ENCODE measurements around the gene BICRA. TPM values are rescaled to one million over a fixed set of nuclear protein-coding genes. Genes with fewer than 3 reads are reported as not detected.

The BICRA gene
- total and polyA plus RNA-seq, 2 of the 4 experiments (the other 2 are of a cell fraction): 1.8 to 3.5 TPM

DNA sequence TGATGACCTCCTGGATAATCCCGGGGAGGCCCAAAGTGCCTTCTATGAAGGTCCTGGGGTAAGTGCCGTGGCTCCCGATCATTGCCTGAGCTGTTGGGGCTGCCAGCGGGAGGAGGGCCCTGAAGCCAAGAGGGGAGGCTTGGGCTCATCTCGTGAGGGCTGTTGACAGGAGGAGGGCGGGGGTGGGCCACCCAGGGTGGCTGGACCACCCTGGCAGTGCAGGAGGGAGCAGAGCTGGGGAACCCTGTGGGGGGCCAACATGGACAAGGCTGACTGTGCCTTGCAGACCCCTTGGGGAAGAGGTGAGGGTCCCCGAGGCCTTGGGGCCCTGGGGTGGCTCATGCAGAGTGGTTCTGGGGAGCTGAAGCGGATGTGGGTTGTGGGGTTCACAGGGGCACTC lies 66.9 kb downstream of the BICRA start:
- Histone ChIP-seq H3K36me3 (ENCODE audit: control insufficient read depth, insufficient read depth, low read length) (peaks cover 64% of the 10 kb centered on the region), H4K91ac (ENCODE audit: insufficient read depth, low read depth, low read length) (no peak overlapping the region), H3K23ac (ENCODE audit: low read depth, low read length) (no peak overlapping the region), H4K5ac (ENCODE audit: low read depth, low read length) (no peak overlapping the region), H3K27ac (ENCODE audit: insufficient read depth, low read length) (no peak overlapping the region), H2BK15ac (ENCODE audit: low read depth, low read length) (no peak overlapping the region), H3K79me1 (ENCODE audit: low read depth in 1 of 2, low read length in 2 of 2) (peaks cover 14 to 50% of the 10 kb centered on the region in 2 experiments), H3K27me3 (ENCODE audit: control insufficient read depth, insufficient read depth, low read length) (no peaks in the 10 kb centered on the region), H3K4me1 (ENCODE audit: control insufficient read depth, insufficient read depth, low read length) (no peaks in the 10 kb centered on the region), H2AK9ac (replicated peaks; ENCODE audit: low read depth, low read length, poor library complexity) (no peak overlapping the region), H3K14ac (replicated peaks; ENCODE audit: low read depth, low read length) (no peak overlapping the region), H3K4me2 (ENCODE audit: low read depth, low read length) (no peak overlapping the region), H2AK5ac (ENCODE audit: low read depth, low read length) (no peak overlapping the region), H4K20me1 (ENCODE audit: insufficient read depth, low read length) (peaks cover 30% of the 10 kb centered on the region), H3K4me3 (ENCODE audit: insufficient read depth, low read depth, low read length) (no peak overlapping the region), H4K8ac (ENCODE audit: low read depth in 2 of 2, low read length in 2 of 2) (no peak overlapping the region), H2AFZ (replicated peaks; ENCODE audit: low read length, poor library complexity) (no peak overlapping the region), H3K4ac (ENCODE audit: low read depth, low read length) (no peak overlapping the region), H3K9me1 (ENCODE audit: insufficient read depth, low read length) (0 out of 2 replicates have a peak, but pooled peaks cover 7% of the 10 kb centered on the region), H3K9ac (ENCODE audit: low read depth, low read length) (no peak overlapping the region), H3K56ac (ENCODE audit: extremely low read depth, insufficient read depth, low read length) (no peak overlapping the region), H2BK5ac (ENCODE audit: low read depth, low read length, poor library complexity, severe bottlenecking) (no peak overlapping the region), H3K9me3 (ENCODE audit: control insufficient read depth, insufficient read depth, low read length) (0 out of 2 replicates have a peak, but pooled peaks cover 2% of the 10 kb centered on the region), H2BK20ac (ENCODE audit: low read depth, low read length) (no peak overlapping the region), H2BK120ac (ENCODE audit: low read depth, low read length) (no peak overlapping the region), H3K18ac (ENCODE audit: low read depth, low read length) (no peak overlapping the region)
- intact Hi-C loops (cut with micrococcal nuclease) (no loop called here), in situ Hi-C loops (cut with MboI; ENCODE audit: low sequenced_read_pairs) (no loop called here), dilution Hi-C loops (cut with HindIII; ENCODE audit: low sequenced_read_pairs, unreplicated experiment) (no loop called here)
- DNase-seq (no peak), ATAC-seq (ENCODE audit: low read depth) (no peak)
- 60% methylated on average over 1 of the region's 8 CpGs; no CpG with 5 or more reads in 1 of the 2 experiments for WGBS, 2 experiments (ENCODE audit: extremely low coverage in 2 of 2, insufficient read length in 1 of 2)
- ChIA-PET POLR2A (ENCODE audit: unreplicated experiment) (no interaction called here), CTCF (no interaction called here)
- BruUV-seq (replicated peaks): no TSS peak
- TF ChIP-seq CHD1 (IDR thresholded peaks at IDR 0.05; ENCODE audit: low read depth, low read length): no peak
